Mononuclear cell (primary cell): Measurements from ENCODE around the gene SOAT2. TPM values are rescaled to one million over a fixed set of nuclear protein-coding genes. Genes with fewer than 3 reads are reported as not detected.

ENCODE experiments used
- H3K27me3 ChIP-seq: 2 replicates; pipeline ENCODE4 v1.6.0; 2011; ENCODE audit warnings: low read length, control low read depth; ENCODE audit not compliant: insufficient read depth
- H3K4me1 ChIP-seq: 2 replicates; pipeline ENCODE4 v1.5.1; 2011; ENCODE audit warnings: mild to moderate bottlenecking, low read length, control low read depth; ENCODE audit not compliant: insufficient read depth
- H3K4me3 ChIP-seq: 2 replicates; pipeline ENCODE4 v1.5.1; 2011; ENCODE audit warnings: mild to moderate bottlenecking, low read length, moderate library complexity
- H3K9me3 ChIP-seq: 2 replicates; pipeline ENCODE4 v1.5.1; 2011; ENCODE audit warnings: low read depth, mild to moderate bottlenecking, control low read depth, low read length
- total RNA-seq: library from RNA; depleted of rRNA; stranded (reverse); fragments of >200 nt; gene quantifications from one replicate; pipeline ENCODE4 v1.2.3, GENCODE V29; 2012

Gene SOAT2, protein sequence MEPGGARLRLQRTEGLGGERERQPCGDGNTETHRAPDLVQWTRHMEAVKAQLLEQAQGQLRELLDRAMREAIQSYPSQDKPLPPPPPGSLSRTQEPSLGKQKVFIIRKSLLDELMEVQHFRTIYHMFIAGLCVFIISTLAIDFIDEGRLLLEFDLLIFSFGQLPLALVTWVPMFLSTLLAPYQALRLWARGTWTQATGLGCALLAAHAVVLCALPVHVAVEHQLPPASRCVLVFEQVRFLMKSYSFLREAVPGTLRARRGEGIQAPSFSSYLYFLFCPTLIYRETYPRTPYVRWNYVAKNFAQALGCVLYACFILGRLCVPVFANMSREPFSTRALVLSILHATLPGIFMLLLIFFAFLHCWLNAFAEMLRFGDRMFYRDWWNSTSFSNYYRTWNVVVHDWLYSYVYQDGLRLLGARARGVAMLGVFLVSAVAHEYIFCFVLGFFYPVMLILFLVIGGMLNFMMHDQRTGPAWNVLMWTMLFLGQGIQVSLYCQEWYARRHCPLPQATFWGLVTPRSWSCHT
- total RNA-seq: 0.21 TPM

- H3K4me1 ChIP-seq: peaks cover 39% of the 10 kb centered on the region
- peaks cover 4% of the 10 kb centered on the region for H3K27me3 ChIP-seq
- H3K4me3 ChIP-seq: no peak within 1 kb of the TSS
- no peaks in the 10 kb centered on the region for H3K9me3 ChIP-seq
Measured at GRCh38 chr12:53102883-53103807, at the start of gene SOAT2. SOAT2 (plus strand) TSS chr12:53103486; CDS start chr12:53103578, 92 bp downstream.

- Histone ChIP-seq H3K27me3 (no peaks in the 10 kb centered on the region), H3K4me1 (peaks cover 12% of the 10 kb centered on the region), H3K9me3 (no peaks in the 10 kb centered on the region), H3K4me3 (peak overlapping the region; percentile 57)
Measured at GRCh38 chr12:53054112-53054878, 49.0 kb upstream of the SOAT2 start.

DNA sequence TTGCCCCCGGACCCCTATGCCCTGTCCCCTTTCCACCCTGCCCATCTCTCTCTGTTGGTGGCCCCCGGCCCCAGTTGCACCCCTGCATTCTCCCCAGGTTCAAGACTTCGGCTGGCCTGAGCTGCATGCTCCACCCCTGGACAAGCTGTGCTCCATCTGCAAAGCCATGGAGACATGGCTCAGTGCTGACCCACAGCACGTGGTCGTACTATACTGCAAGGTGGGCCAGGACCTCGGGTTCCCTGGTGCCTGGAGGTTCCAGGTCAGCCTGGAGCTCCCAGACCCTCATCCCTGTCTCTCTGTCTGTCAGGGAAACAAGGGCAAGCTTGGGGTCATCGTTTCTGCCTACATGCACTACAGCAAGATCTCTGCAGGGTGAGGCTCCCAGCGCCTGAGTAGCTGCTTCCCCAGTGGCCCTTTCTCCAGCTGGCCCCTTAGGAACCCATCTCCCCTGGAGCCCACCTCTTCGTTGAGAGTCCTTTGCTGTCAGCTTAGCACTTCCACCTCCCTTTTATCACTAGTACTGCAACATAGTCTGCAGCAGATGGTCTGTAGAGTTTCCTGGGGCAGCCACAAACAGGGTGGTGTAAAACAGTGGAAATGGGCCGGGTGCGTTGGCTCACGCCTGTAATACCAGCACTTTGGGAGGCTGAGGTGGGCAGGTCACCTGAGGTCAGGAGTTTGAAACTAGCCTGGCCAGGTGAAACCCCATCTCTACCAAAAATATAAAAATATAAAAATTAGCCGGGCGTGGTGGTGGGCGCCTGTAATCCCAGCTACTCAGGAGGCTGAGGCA, 47.6 kb upstream of the SOAT2 start:
- Histone ChIP-seq H3K4me3 (no peak overlapping the region), H3K27me3 (no peaks in the 10 kb centered on the region), H3K9me3 (no peaks in the 10 kb centered on the region), H3K4me1 (peaks cover 12% of the 10 kb centered on the region)

DNA sequence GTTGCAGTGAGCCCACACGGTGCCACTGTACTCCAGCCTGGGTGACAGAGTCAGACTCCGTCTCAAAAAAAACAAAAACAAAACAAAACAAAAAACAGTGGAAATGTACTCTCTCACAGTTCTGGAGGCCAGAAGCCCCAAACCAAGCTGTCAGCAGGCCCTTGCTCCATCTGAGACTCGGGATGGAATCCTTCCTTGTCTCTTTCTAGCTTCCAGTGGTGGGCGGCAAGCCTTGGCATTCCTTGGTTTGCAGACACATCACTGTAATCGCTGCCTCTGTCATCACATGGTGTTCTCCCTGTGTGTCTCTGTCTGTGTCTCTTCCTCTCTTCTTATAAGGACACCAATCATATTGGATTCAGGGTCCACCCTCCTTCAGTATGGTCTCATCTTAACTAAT, 47.0 kb upstream of the SOAT2 start:
- H3K4me3 ChIP-seq: no peak overlapping the region
- H3K27me3 ChIP-seq: no peaks in the 10 kb centered on the region
- H3K9me3 ChIP-seq: no peaks in the 10 kb centered on the region
- H3K4me1 ChIP-seq: peaks cover 12% of the 10 kb centered on the region

GRCh38 chr12:53056901-53057300, 46.4 kb upstream of the SOAT2 start:
- H3K27me3 ChIP-seq: no peaks in the 10 kb centered on the region
- no peak overlapping the region for H3K4me3 ChIP-seq
- H3K9me3 ChIP-seq: no peaks in the 10 kb centered on the region
- H3K4me1 ChIP-seq: peaks cover 12% of the 10 kb centered on the region

GRCh38 chr12:53057816-53058500, 45.3 kb upstream of the SOAT2 start:
- Histone ChIP-seq H3K4me3 (no peak overlapping the region), H3K4me1 (peaks cover 12% of the 10 kb centered on the region), H3K9me3 (no peaks in the 10 kb centered on the region), H3K27me3 (no peaks in the 10 kb centered on the region)

GRCh38 chr12:53058674-53059433, 44.4 kb upstream of the SOAT2 start:
- Histone ChIP-seq H3K9me3 (no peaks in the 10 kb centered on the region), H3K4me3 (no peak overlapping the region), H3K4me1 (peaks cover 8% of the 10 kb centered on the region), H3K27me3 (no peaks in the 10 kb centered on the region)

GRCh38 chr12:53059434-53060063, 43.7 kb upstream of the SOAT2 start:
- no peaks in the 10 kb centered on the region for H3K27me3 ChIP-seq
- no peak overlapping the region for H3K4me3 ChIP-seq
- peaks cover 4% of the 10 kb centered on the region for H3K4me1 ChIP-seq
- no peaks in the 10 kb centered on the region for H3K9me3 ChIP-seq

GRCh38 chr12:53060064-53060720, 43.1 kb upstream of the SOAT2 start:
- H3K4me1 ChIP-seq: no peaks in the 10 kb centered on the region
- H3K4me3 ChIP-seq: no peak overlapping the region
- H3K9me3 ChIP-seq: no peaks in the 10 kb centered on the region
- H3K27me3 ChIP-seq: no peaks in the 10 kb centered on the region

- no peak overlapping the region for H3K4me3 ChIP-seq
- no peaks in the 10 kb centered on the region for H3K27me3 ChIP-seq
- H3K4me1 ChIP-seq: no peaks in the 10 kb centered on the region
- no peaks in the 10 kb centered on the region for H3K9me3 ChIP-seq
Measured at GRCh38 chr12:53060721-53061276, 42.5 kb upstream of the SOAT2 start.

GRCh38 chr12:53061404-53062010, 41.8 kb upstream of the SOAT2 start:
- H3K4me1 ChIP-seq: no peaks in the 10 kb centered on the region
- H3K9me3 ChIP-seq: no peaks in the 10 kb centered on the region
- no peaks in the 10 kb centered on the region for H3K27me3 ChIP-seq
- no peak overlapping the region for H3K4me3 ChIP-seq
